GM18511 (cell line): ENCODE data around the gene SOAT2.

Experiments
- ATAC-seq: cut with Tn5 transposase; IDR thresholded peaks from one replicate; pipeline ENCODE4 v1.9.1; 2021; ENCODE audit warnings: mild to moderate bottlenecking, moderate library complexity; ENCODE audit not compliant: unreplicated experiment

The SOAT2 gene

GRCh38 chr12:53102883-53103807 is at the start of gene SOAT2:
TSS of gene SOAT2 (plus strand) at chr12:53103486. CDS start at chr12:53103578, 92 bp downstream.
- ATAC-seq = peak; percentile 75

- peak; percentile 92 for ATAC-seq
Observed at GRCh38 chr12:53054112-53054878, 49.0 kb upstream of the SOAT2 start.

GRCh38 chr12:53055471-53056266 is 47.6 kb upstream of the SOAT2 start:
- ATAC-seq = no peak

GRCh38 chr12:53056296-53056695 is 47.0 kb upstream of the SOAT2 start:
- ATAC-seq = no peak

GRCh38 chr12:53056901-53057300 is 46.4 kb upstream of the SOAT2 start:
- no peak for ATAC-seq

GRCh38 chr12:53057816-53058500 is 45.3 kb upstream of the SOAT2 start:
- ATAC-seq = no peak

- no peak for ATAC-seq
Observed at GRCh38 chr12:53058674-53059433, 44.4 kb upstream of the SOAT2 start.

GRCh38 chr12:53059434-53060063 is 43.7 kb upstream of the SOAT2 start:
- ATAC-seq = no peak

GRCh38 chr12:53060064-53060720 is 43.1 kb upstream of the SOAT2 start:
- ATAC-seq = no peak

- ATAC-seq = no peak
Observed at GRCh38 chr12:53060721-53061276, 42.5 kb upstream of the SOAT2 start.

- ATAC-seq = no peak
Observed at GRCh38 chr12:53061404-53062010, 41.8 kb upstream of the SOAT2 start.

GRCh38 chr12:53062011-53062961 is 41.0 kb upstream of the SOAT2 start:
- ATAC-seq = no peak

- no peak for ATAC-seq
Observed at GRCh38 chr12:53062977-53063707, 40.1 kb upstream of the SOAT2 start.

- no peak for ATAC-seq
Observed at GRCh38 chr12:53063708-53064612, 39.3 kb upstream of the SOAT2 start.
